ENCODE measurements around the gene CCDC185.
A peak's percentile ranks its signal among the peaks of the same experiment; 100 is the strongest.

- no peak for TF ChIP-seq RAD21 (IDR thresholded peaks at IDR 0.05; ENCODE audit: low read depth)
- TF ChIP-seq, protein P1, sequence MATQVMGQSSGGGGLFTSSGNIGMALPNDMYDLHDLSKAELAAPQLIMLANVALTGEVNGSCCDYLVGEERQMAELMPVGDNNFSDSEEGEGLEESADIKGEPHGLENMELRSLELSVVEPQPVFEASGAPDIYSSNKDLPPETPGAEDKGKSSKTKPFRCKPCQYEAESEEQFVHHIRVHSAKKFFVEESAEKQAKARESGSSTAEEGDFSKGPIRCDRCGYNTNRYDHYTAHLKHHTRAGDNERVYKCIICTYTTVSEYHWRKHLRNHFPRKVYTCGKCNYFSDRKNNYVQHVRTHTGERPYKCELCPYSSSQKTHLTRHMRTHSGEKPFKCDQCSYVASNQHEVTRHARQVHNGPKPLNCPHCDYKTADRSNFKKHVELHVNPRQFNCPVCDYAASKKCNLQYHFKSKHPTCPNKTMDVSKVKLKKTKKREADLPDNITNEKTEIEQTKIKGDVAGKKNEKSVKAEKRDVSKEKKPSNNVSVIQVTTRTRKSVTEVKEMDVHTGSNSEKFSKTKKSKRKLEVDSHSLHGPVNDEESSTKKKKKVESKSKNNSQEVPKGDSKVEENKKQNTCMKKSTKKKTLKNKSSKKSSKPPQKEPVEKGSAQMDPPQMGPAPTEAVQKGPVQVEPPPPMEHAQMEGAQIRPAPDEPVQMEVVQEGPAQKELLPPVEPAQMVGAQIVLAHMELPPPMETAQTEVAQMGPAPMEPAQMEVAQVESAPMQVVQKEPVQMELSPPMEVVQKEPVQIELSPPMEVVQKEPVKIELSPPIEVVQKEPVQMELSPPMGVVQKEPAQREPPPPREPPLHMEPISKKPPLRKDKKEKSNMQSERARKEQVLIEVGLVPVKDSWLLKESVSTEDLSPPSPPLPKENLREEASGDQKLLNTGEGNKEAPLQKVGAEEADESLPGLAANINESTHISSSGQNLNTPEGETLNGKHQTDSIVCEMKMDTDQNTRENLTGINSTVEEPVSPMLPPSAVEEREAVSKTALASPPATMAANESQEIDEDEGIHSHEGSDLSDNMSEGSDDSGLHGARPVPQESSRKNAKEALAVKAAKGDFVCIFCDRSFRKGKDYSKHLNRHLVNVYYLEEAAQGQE (IDR thresholded peaks at IDR 0.05; ENCODE audit: low read depth), result no peak
- TF ChIP-seq CREB1 (IDR thresholded peaks at IDR 0.05; ENCODE audit: low read depth), result no peak
- TF ChIP-seq USF1 (IDR thresholded peaks at IDR 0.05), result no peak
- no peak for TF ChIP-seq NFIC (IDR thresholded peaks at IDR 0.05)
- TF ChIP-seq EP300 (IDR thresholded peaks at IDR 0.05; ENCODE audit: borderline replicate concordance), result no peak
- TF ChIP-seq TEAD4 (IDR thresholded peaks at IDR 0.05), result no peak
- TF ChIP-seq EGR1 (IDR thresholded peaks at IDR 0.05), result no peak
- TF ChIP-seq ZBTB7A (IDR thresholded peaks at IDR 0.05; ENCODE audit: low read depth), result no peak
- no peak for TF ChIP-seq TCF12 (IDR thresholded peaks at IDR 0.05; ENCODE audit: low read depth)
- TF ChIP-seq, protein P2, sequence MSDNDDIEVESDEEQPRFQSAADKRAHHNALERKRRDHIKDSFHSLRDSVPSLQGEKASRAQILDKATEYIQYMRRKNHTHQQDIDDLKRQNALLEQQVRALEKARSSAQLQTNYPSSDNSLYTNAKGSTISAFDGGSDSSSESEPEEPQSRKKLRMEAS (IDR thresholded peaks at IDR 0.05), result peak; percentile 70
Measured at GRCh38 chr1:223363856-223364684, 29.1 kb upstream of the CCDC185 start, which contains the start of gene SUSD4.
